Umbilical cord (tissue), 2 donors: ENCODE results near the gene SOD2. TPM values are rescaled to one million over a fixed set of nuclear protein-coding genes. Genes with fewer than 3 reads are reported as not detected.
"Not testable (repeated sequence)": the region's sequence is repeated elsewhere in the genome, so short reads cannot be mapped to it uniquely, and the experiment has no call there.

Source experiments
- DNase-seq: peaks from one replicate; pipeline ENCODE4 v3.0.0-alpha.2; 2015; ENCODE audit warnings: low spot score
- total RNA-seq: library from RNA; depleted of rRNA; stranded (reverse); fragments of >200 nt; gene quantifications from one replicate; pipeline ENCODE4 v1.2.3, GENCODE V29; 2014; ENCODE audit warnings: low replicate concordance; ENCODE audit not compliant: insufficient read depth

Gene SOD2
- total RNA-seq, result 275 TPM

GRCh38 chr6:159693128-159693893, at the start of gene SOD2:
SOD2 (minus strand) TSS chr6:159693241; CDS start chr6:159693167, 74 bp downstream.
- DNase-seq, result peak; percentile 92

- no peak for DNase-seq
These were observed 49.1 kb upstream of the SOD2 start for GRCh38 chr6:159742165-159742564.

GRCh38 chr6:159739341-159739740, 46.3 kb upstream of the SOD2 start:
- no peak for DNase-seq

GRCh38 chr6:159736908-159737307, 43.9 kb upstream of the SOD2 start:
- no peak for DNase-seq

- not testable (repeated sequence) for DNase-seq
These were observed 40.4 kb upstream of the SOD2 start for GRCh38 chr6:159733395-159733794.

- not testable (repeated sequence) for DNase-seq
These were observed 39.5 kb upstream of the SOD2 start for GRCh38 chr6:159732550-159732949.

GRCh38 chr6:159730332-159730676, 37.3 kb upstream of the SOD2 start:
- DNase-seq, result no peak

GRCh38 chr6:159729598-159730331, 36.7 kb upstream of the SOD2 start:
- no peak for DNase-seq

GRCh38 chr6:159728531-159728964, 35.5 kb upstream of the SOD2 start:
- peak; percentile 21 for DNase-seq

GRCh38 chr6:159727717-159728445, 34.8 kb upstream of the SOD2 start:
- peak; percentile 57 for DNase-seq

GRCh38 chr6:159726918-159727716, 34.1 kb upstream of the SOD2 start, which contains the start of gene WTAP:
WTAP (plus strand) TSS chr6:159727506; CDS start chr6:159736266, 8,760 bp downstream.
- peak; percentile 96 for DNase-seq

GRCh38 chr6:159726255-159726917, 33.3 kb upstream of the SOD2 start:
- no peak for DNase-seq

GRCh38 chr6:159725208-159725607, 32.2 kb upstream of the SOD2 start:
- not testable (repeated sequence) for DNase-seq

- DNase-seq, result no peak
These were observed 31.7 kb upstream of the SOD2 start for GRCh38 chr6:159724778-159725177.

GRCh38 chr6:159723259-159723658, 30.2 kb upstream of the SOD2 start:
- DNase-seq, result no peak

- no peak for DNase-seq
These were observed 29.6 kb upstream of the SOD2 start for GRCh38 chr6:159722655-159723054.

- DNase-seq, result not testable (repeated sequence)
These were observed 28.9 kb upstream of the SOD2 start for GRCh38 chr6:159721981-159722380.

- DNase-seq, result peak; percentile 29
These were observed 27.7 kb upstream of the SOD2 start for GRCh38 chr6:159720708-159721107.

GRCh38 chr6:159719287-159719686, 26.2 kb upstream of the SOD2 start:
- DNase-seq, result no peak

GRCh38 chr6:159718634-159719033, 25.6 kb upstream of the SOD2 start:
- no peak for DNase-seq
